Pancreas (tissue), 10 donors: ENCODE measurements around the gene SLC66A3. TPM values are rescaled to one million over a fixed set of nuclear protein-coding genes. Genes with fewer than 3 reads are reported as not detected.

Source experiments
- ATAC-seq, 4 donors: fragments of 200-7000 bp; cut with Tn5 transposase; one replicate each; pipeline versions ENCODE4 v1.8.0 to v1.9.1; 2020; ENCODE audit warnings: mild to moderate bottlenecking in 4 of 4, moderate library complexity in 4 of 4
- DNase-seq, 6 donors: peaks; one replicate each; pipeline ENCODE4 v3.0.0-alpha.2; 2020
- FAIRE-seq: peaks from 2 replicates; lab custom pipeline; 2012; peaks lifted over from hg19 to GRCh38; lab: Jason Lieb, UNC
- H3K27ac ChIP-seq, 4 donors: fragments of 200-600 bp; sonication (generic); 1 replicate in 3 of 4; 2 replicates in 1 of 4; pipeline versions ENCODE4 v1.5.0 to v1.8.0; 2020
- H3K27me3 ChIP-seq, 4 donors: fragments of 200-600 bp; one replicate each; pipeline ENCODE4 v1.8.0; 2021
- H3K36me3 ChIP-seq, 3 donors: fragments of 200-600 bp; sonication (generic) in 1 of 3; one replicate each; pipeline versions ENCODE4 v1.5.0 to v1.8.0; 2020 to 2021
- H3K4me1 ChIP-seq, 3 donors: fragments of 200-600 bp; one replicate each; pipeline ENCODE4 v1.8.0; 2021
- H3K4me3 ChIP-seq, 4 donors: fragments of 200-600 bp; sonication (generic) in 2 of 4; one replicate each; pipeline versions ENCODE4 v1.5.0 to v1.8.0; 2020 to 2021
- H3K9me3 ChIP-seq, 4 donors: fragments of 200-600 bp; one replicate each; pipeline ENCODE4 v1.8.0; 2021
- CTCF ChIP-seq, 4 donors: fragments of 200-600 bp; sonication (generic) in 3 of 4; IDR thresholded peaks; one replicate each; pipeline versions ENCODE4 v1.5.0 to v1.8.0; 2021; ENCODE audit warnings: antibody characterized with exemption in 4 of 4
- WGBS, 2 donors: extraction: QIAGEN DNeasy Blood & Tissue Kit; methylation state at CpG; one replicate each; pipeline ENCODE4 v1.1.7; 2013; 5-methylcytosine and 5-hydroxymethylcytosine counted together
- intact Hi-C, 3 donors: fragments of 100-400 bp; cut with DNase I; formaldehyde crosslinking; loops; one replicate each; pipeline versions ENCODE4 v1.11.1 to v1.14.2; 2022
- polyA plus RNA-seq, 2 donors: library from polyadenylated mRNA; stranded (reverse); fragments of 200-250 nt; gene quantifications; one replicate each; pipeline ENCODE4 v1.2.3, GENCODE V29; 2013
- total RNA-seq, 6 donors: library from RNA; stranded (reverse); fragmentation: NEBNext Ultra II Directional in 4 of 6; extraction: Animal tissue kit (Norgen Biotek cat#: 25700) in 4 of 6; gene quantifications; one replicate each; pipeline versions ENCODE4 v1.2.1 to v1.2.4, GENCODE V29; 2021 to 2023
- donor health status: healthy with polysubstance abuse.
- donor health status: DM: no; HTN: no; CAD: no; lungs with moderate emphysema.
- donor health status: DM: no; HTN: no; CAD: no.
- donor health status: control.
- donor health status: control.
- donor health status: Bipolar disorder and iron deficiency.
- donor health status: DM: yes; HTN: yes; CAD: no.
- donor health status: DM: no; HTN: no; CAD: no.
- donor health status: DM: no; HTN: no; CAD: no.
- donor health status: DM: yes; HTN: yes; CAD: no.

The SLC66A3 gene
- total and polyA plus RNA-seq, 8 donors = 11.1 to 26.5 (median 18.3) TPM

DNA sequence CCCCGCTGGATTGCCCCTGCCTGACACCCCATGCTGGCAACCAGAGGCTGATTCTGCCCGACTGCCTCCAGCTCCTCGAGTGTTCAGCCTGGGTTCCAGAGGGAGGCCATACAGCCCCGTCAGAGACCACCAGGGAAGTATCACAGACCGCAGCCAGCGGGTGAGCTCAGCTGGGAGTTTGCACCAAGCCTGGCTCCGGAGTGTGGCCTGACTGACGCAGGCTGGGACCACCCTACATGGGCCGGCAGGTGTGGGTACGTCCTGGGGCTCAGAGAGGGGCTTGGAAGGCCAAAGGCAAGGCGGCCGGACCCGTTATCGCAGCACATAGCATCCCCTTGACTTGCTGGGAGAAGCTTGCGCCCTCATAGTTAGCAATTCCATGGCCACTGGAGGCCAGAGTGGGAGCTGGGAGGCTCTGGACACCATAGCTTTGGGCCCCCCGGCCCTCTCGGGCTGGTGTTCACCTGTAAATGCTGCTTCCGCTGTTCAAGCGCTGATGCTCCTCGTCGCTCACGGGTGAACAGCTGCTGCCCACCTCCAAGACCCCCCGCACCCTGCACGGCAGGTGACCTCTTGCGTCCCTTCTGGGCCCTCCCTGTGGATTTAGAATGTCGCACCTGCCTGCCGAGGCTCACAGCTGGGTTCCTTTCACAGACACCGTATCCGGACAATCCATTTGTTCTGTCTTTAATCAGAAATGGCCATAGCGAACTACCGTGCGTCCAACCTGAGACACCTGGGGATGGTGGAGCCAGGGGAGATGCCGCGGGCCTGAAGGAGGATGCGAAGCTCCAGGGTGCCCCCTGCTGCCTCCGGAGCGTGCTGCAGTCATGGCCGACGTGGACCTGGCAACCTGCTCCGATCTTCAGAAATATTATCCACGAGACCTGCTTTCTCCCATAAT lies 31.2 kb upstream of the SLC66A3 start:
- Histone ChIP-seq H3K9me3 (no peaks in the 10 kb centered on the region), H3K4me3 (no peak overlapping the region)
- FAIRE-seq = no peak

DNA sequence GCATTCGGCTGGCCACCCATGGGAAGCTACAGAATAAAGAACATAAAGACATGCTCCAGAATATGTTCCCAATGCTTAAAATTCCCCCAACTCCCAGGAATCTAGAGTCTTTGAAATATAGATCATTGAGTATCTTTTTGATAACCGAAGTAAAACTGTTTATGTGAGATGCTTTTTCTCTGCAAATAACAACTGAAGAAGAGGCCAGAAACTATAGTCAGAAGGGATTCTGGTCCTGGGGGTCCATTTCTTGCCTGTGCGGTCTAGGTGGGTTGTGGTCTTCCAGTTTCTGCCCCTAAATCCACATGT lies 30.6 kb upstream of the SLC66A3 start:
- no peak overlapping the region for H3K4me3 ChIP-seq
- no peaks in the 10 kb centered on the region for H3K36me3 ChIP-seq
- intact Hi-C loops = loop anchor here (5.0 to 10.0 kb wide), 3 partner anchors 210 to 292 kb away; partner anchors contain the start of gene KCNF1 (in 1 of the 3)
- ATAC-seq (no peak), DNase-seq (no peak), FAIRE-seq (no peak)
- no peak for TF ChIP-seq CTCF (IDR thresholded peaks at IDR 0.05)
- H3K27me3 ChIP-seq = no peaks in the 10 kb centered on the region
- 43 to 53% methylated on average over 3 of the region's 3 CpGs for WGBS, 2 donors
- H3K27ac ChIP-seq = no peak overlapping the region
- H3K9me3 ChIP-seq = no peaks in the 10 kb centered on the region
- H3K4me1 ChIP-seq = no peaks in the 10 kb centered on the region

More for the DNA sequence above, 31.2 kb upstream of the SLC66A3 start:
- no peak overlapping the region for H3K27ac ChIP-seq
- intact Hi-C loops = loop anchor here (2.0 to 10.0 kb wide), 4 partner anchors 209 to 292 kb away; partner anchors contain the start of gene KCNF1 (in 1 of the 3)
- no peaks in the 10 kb centered on the region for H3K27me3 ChIP-seq
- ATAC-seq (peak; percentile 85 to 94 (median 92)), DNase-seq (peak; percentile 59 to 91 (median 82))
- H3K36me3 ChIP-seq = no peaks in the 10 kb centered on the region
- 52 to 55% methylated on average over 41 of the region's 41 CpGs for WGBS, 2 donors
- TF ChIP-seq CTCF (IDR thresholded peaks at IDR 0.05) = peak; percentile 53 to 78 (median 72)
- no peaks in the 10 kb centered on the region for H3K4me1 ChIP-seq

GRCh38 chr2:11127761-11128160 lies 27.5 kb upstream of the SLC66A3 start:
- 52 to 59% methylated on average over 5 of the region's 5 CpGs for WGBS, 2 donors
- H3K9me3 ChIP-seq = no peaks in the 10 kb centered on the region
- no peak overlapping the region for H3K27ac ChIP-seq
- TF ChIP-seq CTCF (IDR thresholded peaks at IDR 0.05) = no peak
- H3K27me3 ChIP-seq = no peaks in the 10 kb centered on the region
- DNase-seq = no peak
- H3K4me1 ChIP-seq = peaks cover 5 to 7% (median 6%) of the 10 kb centered on the region in 3 donors
- intact Hi-C loops = loop anchor here in 2 of 3 donors (10.0 kb wide), 2 partner anchors 213 to 293 kb away; partner anchors contain the start of gene KCNF1 (in 1 of the 2)
- no peak overlapping the region for H3K4me3 ChIP-seq
- FAIRE-seq = no peak
- no peaks in the 10 kb centered on the region for H3K36me3 ChIP-seq
- ATAC-seq = no peak

- Histone ChIP-seq H3K9me3 (no peaks in the 10 kb centered on the region), H3K27ac (no peak overlapping the region), H3K4me1 (peaks cover 5 to 7% (median 6%) of the 10 kb centered on the region in 3 donors), H3K27me3 (no peaks in the 10 kb centered on the region), H3K4me3 (no peak overlapping the region), H3K36me3 (no peaks in the 10 kb centered on the region)
- DNase-seq (no peak), ATAC-seq (no peak), FAIRE-seq (no peak)
- 66 to 70% methylated on average over 11 of the region's 11 CpGs for WGBS, 2 donors
- TF ChIP-seq CTCF (IDR thresholded peaks at IDR 0.05) = no peak
- intact Hi-C loops = loop anchor here in 2 of 3 donors (10.0 kb wide), 2 partner anchors 214 to 294 kb away; partner anchors contain the start of gene KCNF1 (in 1 of the 2)
Observed at GRCh38 chr2:11128243-11128951, 26.9 kb upstream of the SLC66A3 start.
